ENCODE measurements around the gene GOLGB1.
"Not testable (repeated sequence)": the region's sequence is repeated elsewhere in the genome, so short reads cannot be mapped to it uniquely, and the experiment has no call there.

The GOLGB1 gene

DNA sequence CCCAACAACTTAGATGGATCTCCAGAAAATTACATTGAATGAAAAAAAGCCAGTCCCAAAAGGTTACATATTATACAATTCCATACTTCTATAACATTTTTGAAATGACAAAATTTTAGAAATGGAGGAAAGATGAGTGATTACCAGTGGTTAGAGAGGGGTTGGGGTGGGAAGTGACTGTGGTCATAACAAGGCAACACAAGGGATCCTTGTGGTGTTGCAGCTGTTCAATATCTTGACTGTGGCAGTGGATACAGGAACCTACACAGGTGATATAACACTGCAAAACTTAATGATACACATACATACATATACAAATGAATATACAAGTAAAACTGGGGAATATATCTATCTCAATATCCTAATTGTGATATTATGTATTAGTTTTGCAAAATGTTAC, 9.6 kb downstream of the GOLGB1 start:
- DNase-seq = no peak

- DNase-seq = no peak
These were observed 11.9 kb downstream of the GOLGB1 start for GRCh38 chr3:121737644-121738043.

DNA sequence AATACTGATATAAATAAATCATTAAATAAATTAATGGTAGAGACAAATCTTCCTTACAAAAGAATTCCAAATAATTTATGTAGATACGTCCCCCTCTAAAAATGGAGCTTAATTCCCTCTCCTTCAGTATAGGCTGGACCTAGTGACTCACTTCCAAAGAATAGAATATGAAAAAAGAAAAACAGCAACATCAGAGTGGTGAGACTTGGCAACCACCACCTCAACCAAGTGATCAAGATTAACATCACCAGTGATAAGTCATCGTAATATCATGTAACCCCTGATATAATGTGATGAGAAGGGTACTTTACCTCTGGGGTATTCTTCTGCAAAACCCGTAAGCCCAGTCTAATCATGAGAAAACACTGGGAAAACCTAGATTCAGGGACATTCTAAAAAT, 13.4 kb downstream of the GOLGB1 start:
- DNase-seq = peak; percentile 29

DNA sequence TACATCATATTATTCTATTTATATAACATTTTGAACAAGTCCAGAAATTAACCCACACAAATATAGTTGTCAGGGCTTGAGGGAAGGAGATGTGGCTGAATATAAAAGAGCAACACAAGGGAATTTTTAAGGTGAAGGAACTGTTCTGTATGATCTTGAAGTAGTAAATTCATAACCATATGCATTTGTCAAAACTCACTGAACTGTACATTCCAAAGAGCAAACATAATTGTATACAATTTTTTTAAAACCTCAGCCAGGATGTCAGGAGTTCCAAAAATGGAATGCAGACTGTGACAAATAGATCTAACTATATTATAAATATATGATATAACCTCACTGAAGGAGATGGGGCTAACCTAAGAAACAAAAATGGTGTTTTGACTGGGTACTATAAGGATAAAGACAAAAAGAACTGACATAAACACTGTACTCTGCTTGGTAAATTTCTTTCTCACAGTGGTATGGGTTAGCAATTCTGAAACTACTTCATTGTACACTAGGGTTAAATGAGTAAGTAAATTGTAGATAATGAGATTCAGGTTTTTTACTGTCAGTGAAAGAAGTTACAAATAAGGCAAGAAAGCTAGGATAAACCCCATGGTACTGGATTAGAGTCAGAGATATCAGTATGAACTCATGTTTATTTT, 14.4 kb downstream of the GOLGB1 start:
- peak; percentile 47 for DNase-seq

DNA sequence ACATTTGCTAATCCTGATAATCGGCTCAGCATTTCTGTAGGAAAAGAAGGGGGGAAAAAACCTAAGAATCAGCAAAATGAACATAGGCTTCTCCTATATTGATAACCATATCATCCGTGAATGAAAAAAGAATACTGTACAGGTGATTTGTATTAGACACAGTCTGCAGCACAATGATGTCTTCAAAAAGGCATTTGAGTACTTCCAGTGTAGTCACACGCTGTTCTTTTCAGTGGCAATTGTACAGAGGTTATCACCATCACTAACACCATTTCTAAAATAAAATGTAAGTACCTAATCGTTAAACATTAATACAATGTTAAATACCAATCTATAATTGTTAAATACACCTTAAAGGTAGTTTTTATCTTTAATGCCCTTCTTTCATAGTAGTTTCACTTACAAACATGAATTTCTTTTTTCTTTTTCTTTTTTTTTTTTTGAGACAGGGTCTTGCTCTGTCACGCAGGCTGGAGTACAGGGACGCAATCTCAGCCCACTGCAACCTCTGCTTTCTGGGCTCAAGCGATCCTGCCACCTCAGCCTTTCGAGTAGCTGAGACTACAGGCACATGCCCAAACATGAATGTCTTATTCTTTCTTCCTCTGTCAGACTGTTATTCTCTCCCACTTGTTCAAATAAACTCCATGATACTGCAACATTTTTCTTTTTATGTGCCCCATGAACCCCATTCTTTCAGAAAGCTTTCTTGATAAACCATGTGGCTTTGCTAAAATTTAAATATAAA, 18.4 kb downstream of the GOLGB1 start:
- DNase-seq = no peak

- DNase-seq = no peak
These were observed 25.4 kb downstream of the GOLGB1 start for GRCh38 chr3:121724130-121724529.

GRCh38 chr3:121723485-121723884, 26.1 kb downstream of the GOLGB1 start:
- no peak for DNase-seq

DNA sequence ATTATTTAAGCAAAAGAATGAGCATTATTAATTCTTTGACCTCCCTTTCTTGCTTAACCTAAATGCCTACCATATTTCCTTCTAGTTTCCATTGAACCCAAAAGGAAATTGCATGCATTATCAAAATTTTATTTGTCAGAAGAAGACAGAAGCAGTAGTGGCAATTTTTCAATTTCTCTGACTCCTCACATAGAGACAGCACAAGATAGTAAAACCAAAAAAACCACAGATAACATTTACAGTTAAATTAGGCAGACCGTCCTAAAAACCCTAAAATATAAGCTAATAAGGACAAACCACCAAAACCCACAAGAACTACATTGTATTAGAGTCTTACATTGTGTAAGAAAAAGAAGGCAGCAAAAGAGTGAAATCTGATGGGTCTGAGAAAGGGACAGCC, 27.1 kb downstream of the GOLGB1 start:
- DNase-seq = no peak

- no peak for DNase-seq
These were observed 29.4 kb downstream of the GOLGB1 start for GRCh38 chr3:121720163-121720562.

DNA sequence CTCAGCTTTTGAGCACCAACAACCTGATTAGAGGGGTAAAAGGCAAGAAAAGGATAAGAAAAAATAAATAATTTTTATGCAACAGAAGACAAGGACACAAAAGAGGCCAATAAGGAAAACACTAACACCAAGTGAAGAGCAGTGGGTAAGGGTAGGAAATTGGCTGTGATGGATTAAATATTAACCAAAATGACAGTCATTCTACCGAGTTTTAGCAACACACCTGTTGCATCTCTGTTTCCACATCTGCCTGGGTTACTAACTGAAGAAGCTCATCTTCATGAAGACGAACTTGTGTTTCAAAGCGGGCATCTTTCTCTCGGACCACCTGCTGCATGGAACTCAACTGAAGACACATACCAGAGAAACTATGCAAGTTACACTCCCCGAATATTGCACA, 30.1 kb downstream of the GOLGB1 start:
- no peak for DNase-seq

DNA sequence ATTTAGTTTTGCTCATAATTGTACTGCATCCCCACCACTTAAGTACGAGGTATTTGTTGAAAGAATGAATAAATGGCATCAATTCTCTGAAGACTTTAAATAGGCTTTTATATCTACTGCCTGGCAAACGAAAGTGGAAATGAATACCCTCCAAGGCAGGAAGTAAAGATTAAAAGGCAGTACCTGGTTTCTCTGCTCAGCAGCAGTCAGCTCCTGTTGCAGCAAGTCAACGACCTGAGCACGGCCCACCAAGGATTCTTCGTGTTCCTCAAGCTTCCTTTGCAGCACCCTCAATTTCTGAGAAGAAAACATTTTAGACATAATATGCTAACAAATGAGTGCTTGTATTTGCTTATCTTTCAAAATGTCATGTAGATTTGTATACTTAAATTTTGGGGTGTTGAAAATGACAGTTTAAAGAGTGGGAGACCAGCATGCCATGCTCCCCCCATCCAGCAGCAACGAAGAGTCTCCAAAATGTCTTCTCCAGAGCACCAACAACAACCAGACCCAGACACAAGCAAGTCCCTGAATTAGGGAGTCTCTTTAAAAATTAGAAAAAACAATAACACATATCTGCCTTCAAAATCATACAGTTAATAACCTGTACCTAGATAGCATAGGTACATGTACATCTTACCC, 31.2 kb downstream of the GOLGB1 start:
- no peak for DNase-seq

DNA sequence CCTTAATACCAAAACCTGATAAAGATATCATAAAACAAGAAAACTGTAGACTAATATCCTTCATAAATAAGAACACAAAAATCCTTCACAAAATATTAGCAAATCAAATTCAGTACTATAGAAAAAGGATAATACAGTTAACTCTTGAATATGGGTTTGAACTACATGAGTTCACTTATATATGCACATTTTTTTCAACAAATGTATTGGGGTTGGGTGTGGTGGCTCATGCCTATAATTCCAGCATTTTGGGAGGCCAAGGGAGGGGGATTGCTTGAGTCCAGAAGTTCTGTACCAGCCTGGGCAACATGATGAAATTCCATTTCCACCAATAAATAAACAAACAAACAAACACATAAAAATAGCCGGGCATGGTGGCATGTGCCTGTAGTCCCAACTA, 39.2 kb downstream of the GOLGB1 start:
- DNase-seq = no peak

GRCh38 chr3:121707531-121708273, 41.8 kb downstream of the GOLGB1 start:
- no peak for DNase-seq

DNA sequence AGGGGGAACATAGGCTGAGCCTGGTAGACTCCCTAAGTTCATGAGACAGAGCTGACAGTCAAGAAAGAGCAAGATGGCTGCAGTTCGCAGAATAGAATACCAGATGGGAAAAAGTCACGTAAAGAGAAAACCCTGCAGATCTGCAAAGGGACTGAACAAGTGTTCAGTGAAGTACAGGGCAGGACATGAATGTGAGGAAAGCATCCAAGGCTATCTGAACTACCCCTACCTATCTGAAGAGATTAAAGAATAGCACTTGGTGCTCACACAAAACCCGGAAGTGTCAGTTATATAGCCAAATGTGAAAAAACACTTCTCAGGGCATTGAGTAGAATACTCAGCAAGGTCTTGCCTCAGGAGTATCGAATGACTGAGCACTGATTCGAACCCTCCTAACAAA, 44.0 kb downstream of the GOLGB1 start:
- DNase-seq = no peak

- DNase-seq = no peak
These were observed 45.6 kb downstream of the GOLGB1 start for GRCh38 chr3:121703973-121704372.

GRCh38 chr3:121698901-121699300, 50.6 kb downstream of the GOLGB1 start:
- no peak for DNase-seq

- DNase-seq = no peak
These were observed 51.1 kb downstream of the GOLGB1 start for GRCh38 chr3:121698476-121698875.

- no peak for DNase-seq
These were observed 53.4 kb downstream of the GOLGB1 start for GRCh38 chr3:121696186-121696585.

DNA sequence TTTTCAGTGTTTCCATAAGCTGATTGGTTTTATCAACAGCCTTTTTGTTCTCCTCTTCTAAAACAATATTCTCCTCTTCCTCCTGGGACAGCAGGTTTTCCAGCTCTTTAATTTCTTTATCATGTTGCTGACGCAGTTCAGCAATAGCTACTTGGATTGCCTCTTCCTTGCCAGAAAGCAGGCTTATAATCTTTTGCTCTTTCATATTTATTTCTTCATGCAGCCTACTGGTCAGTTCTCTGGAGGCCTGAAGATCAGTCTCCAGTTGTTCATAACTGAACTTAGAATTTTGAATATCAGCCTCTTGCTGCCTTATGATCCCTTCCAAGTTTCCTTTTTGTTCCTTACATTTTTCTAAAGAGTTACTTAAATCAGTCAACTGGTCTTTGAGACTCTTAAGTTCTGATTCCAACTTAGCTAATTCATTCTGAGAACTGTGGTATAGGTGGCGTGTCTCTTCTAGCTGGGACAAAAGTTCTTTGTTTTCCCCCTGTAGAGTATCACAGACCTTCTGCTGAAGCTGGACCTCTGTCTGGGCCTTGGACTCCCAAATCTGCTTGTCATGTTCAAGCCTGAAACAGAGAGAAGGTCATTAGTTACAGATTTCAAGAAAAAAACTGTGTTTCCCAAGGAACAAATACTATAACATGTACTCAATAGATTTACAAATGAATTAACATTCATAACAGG, 57.4 kb downstream of the GOLGB1 start:
- no peak for DNase-seq

DNA sequence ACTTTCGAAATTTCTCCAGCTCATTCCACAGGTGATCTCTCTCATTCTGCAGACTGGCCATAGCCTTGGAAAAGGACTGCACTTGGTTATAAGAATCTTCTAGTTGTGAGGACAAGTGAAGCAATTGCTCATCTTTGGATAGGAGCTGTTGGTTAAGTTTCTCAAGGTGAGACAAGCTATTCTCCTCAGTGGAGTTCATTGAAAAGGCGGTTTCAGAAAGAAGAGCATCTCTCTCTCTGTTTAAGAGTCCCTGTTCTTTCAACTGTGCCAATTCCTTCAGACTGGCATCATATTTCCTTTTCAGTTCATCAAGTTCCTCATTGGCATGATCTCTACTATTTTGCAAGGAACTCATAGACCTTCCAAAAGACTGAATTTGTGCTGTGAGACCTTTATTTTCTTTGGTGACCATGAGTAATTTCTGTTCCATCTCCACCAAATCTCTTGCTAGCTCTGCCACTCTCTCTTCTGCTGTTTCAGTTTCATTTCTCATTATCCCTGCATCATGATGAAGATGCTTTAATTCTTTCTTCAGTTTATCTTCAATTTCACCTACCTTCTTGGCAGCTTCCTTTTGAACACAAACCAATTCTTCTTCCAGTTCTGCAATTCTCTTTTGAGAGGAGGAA, 58.6 kb downstream of the GOLGB1 start:
- DNase-seq = no peak

GRCh38 chr3:121688747-121689146, 60.8 kb downstream of the GOLGB1 start:
- DNase-seq = not testable (repeated sequence)

DNA sequence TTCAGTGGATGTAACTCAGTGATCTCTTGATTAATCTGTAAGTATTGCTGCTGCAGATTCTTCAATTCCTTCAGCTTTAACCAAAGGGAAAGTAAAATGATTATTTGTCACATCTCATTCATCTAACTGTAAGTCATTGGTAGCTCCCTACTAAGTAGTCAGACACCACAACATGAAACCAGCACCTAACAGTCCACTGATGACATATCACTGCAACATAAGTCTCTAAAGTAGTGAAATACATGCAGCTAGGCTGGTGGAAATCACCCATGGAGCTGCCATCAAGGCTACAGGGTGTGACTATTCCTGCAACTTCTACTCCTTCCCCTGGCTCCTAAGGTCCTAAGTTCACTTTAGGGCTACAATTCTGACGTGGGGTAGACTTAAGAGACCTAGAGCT, 67.7 kb downstream of the GOLGB1 start:
- DNase-seq = no peak
